Smooth muscle cell (in vitro differentiated cells): ENCODE measurements around the gene ATF6. TPM values are rescaled to one million over a fixed set of nuclear protein-coding genes. Genes with fewer than 3 reads are reported as not detected.

Experiments used
- DNase-seq: peaks from one replicate; lab custom pipeline; 2025; ENCODE audit not compliant: unreplicated experiment; lab: John Stamatoyannopoulos, UW
- H2AFZ ChIP-seq: fragments of 200-600 bp; sonication (generic); 2 replicates; pipeline ENCODE4 v1.6.0; 2016; ENCODE audit warnings: antibody characterized with exemption, low read depth, mild to moderate bottlenecking
- H3F3A ChIP-seq: fragments of 200-600 bp; sonication (generic); 2 replicates; pipeline ENCODE4 v1.6.0; 2017; ENCODE audit warnings: antibody characterized with exemption, low read depth
- H3K27ac ChIP-seq: fragments of 200-600 bp; sonication (generic); 2 replicates; pipeline ENCODE4 v1.5.1; 2016; ENCODE audit warnings: low read depth, mild to moderate bottlenecking
- H3K27me3 ChIP-seq: fragments of 200-600 bp; sonication (generic); 2 replicates; pipeline ENCODE4 v1.6.1; 2016; ENCODE audit warnings: low read depth, mild to moderate bottlenecking
- H3K36me3 ChIP-seq: fragments of 200-600 bp; sonication (generic); 2 replicates; pipeline ENCODE4 v1.5.1; 2016; ENCODE audit warnings: low read depth
- H3K4me1 ChIP-seq: fragments of 200-600 bp; sonication (generic); 2 replicates; pipeline ENCODE4 v1.5.1; 2016; ENCODE audit warnings: low read depth
- H3K4me2 ChIP-seq: fragments of 200-600 bp; sonication (generic); 2 replicates; pipeline ENCODE4 v1.6.0; 2016; ENCODE audit warnings: mild to moderate bottlenecking
- H3K4me3 ChIP-seq: fragments of 200-600 bp; sonication (generic); 2 replicates; pipeline ENCODE4 v1.5.1; 2016; ENCODE audit warnings: mild to moderate bottlenecking
- H3K79me2 ChIP-seq: fragments of 200-600 bp; sonication (generic); 2 replicates; pipeline ENCODE4 v1.6.0; 2016; ENCODE audit warnings: low read depth, mild to moderate bottlenecking
- H3K9ac ChIP-seq: fragments of 200-600 bp; sonication (generic); 2 replicates; pipeline ENCODE4 v1.6.0; 2016; ENCODE audit warnings: low read depth
- H3K9me3 ChIP-seq: fragments of 200-600 bp; sonication (generic); replicated peaks from 2 replicates; pipeline ENCODE4 v1.5.1; 2016; ENCODE audit warnings: low read depth
- H4K20me1 ChIP-seq: fragments of 200-600 bp; sonication (generic); 2 replicates; pipeline ENCODE4 v1.6.0; 2016; ENCODE audit warnings: low read depth
- WGBS: methylation state at CpG from one replicate; pipeline ENCODE4 v1.1.7; 2016; ENCODE audit warnings: low lambda C conversion rate; 5-methylcytosine and 5-hydroxymethylcytosine counted together
- polyA plus RNA-seq: library from polyadenylated mRNA; unstranded; fragments of >200 nt; fragmentation: Nextera tagmentation; extraction: Ambion mirVana; gene quantifications from 2 replicates; pipeline ENCODE4 v1.2.1, GENCODE V29; 2016
- total RNA-seq: library from RNA; depleted of rRNA; stranded (reverse); fragments of >200 nt; gene quantifications from 2 replicates; pipeline ENCODE4 v1.2.3, GENCODE V29; 2014
- TF ChIP-seq, protein P1 (sequence below): fragments of 200-600 bp; sonication (generic); IDR thresholded peaks from 2 replicates; pipeline ENCODE4 v1.5.1; 2017; ENCODE audit warnings: borderline replicate concordance, mild to moderate bottlenecking, antibody characterized with exemption; ENCODE audit not compliant: insufficient read depth, poor library complexity, severe bottlenecking

Gene ATF6
- total and polyA plus RNA-seq, 2 experiments from 2014 or later: 7.8 to 22.9 TPM

- Histone ChIP-seq H3K4me2 (no peak overlapping the region), H3K79me2 (no peaks in the 10 kb centered on the region), H3K4me1 (no peaks in the 10 kb centered on the region), H3K36me3 (no peaks in the 10 kb centered on the region), H3K4me3 (no peak overlapping the region), H3K9ac (no peak overlapping the region), H3F3A (no peaks in the 10 kb centered on the region), H3K9me3 (no peaks in the 10 kb centered on the region), H3K27me3 (no peaks in the 10 kb centered on the region), H4K20me1 (no peaks in the 10 kb centered on the region), H2AFZ (no peak overlapping the region), H3K27ac (no peak overlapping the region)
- DNase-seq: no peak
- TF ChIP-seq, protein P1, sequence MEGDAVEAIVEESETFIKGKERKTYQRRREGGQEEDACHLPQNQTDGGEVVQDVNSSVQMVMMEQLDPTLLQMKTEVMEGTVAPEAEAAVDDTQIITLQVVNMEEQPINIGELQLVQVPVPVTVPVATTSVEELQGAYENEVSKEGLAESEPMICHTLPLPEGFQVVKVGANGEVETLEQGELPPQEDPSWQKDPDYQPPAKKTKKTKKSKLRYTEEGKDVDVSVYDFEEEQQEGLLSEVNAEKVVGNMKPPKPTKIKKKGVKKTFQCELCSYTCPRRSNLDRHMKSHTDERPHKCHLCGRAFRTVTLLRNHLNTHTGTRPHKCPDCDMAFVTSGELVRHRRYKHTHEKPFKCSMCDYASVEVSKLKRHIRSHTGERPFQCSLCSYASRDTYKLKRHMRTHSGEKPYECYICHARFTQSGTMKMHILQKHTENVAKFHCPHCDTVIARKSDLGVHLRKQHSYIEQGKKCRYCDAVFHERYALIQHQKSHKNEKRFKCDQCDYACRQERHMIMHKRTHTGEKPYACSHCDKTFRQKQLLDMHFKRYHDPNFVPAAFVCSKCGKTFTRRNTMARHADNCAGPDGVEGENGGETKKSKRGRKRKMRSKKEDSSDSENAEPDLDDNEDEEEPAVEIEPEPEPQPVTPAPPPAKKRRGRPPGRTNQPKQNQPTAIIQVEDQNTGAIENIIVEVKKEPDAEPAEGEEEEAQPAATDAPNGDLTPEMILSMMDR: no peak
Measured at GRCh38 chr1:161869291-161869690, 103.2 kb downstream of the ATF6 start.

- no peak for DNase-seq
- H3K9me3 ChIP-seq: no peaks in the 10 kb centered on the region
- no peak overlapping the region for H3K9ac ChIP-seq
- no peaks in the 10 kb centered on the region for H3K79me2 ChIP-seq
- no peaks in the 10 kb centered on the region for H3F3A ChIP-seq
- no peak overlapping the region for H3K4me3 ChIP-seq
- H3K4me1 ChIP-seq: no peaks in the 10 kb centered on the region
- H3K27me3 ChIP-seq: no peaks in the 10 kb centered on the region
- H4K20me1 ChIP-seq: no peaks in the 10 kb centered on the region
- H2AFZ ChIP-seq: no peak overlapping the region
- WGBS: 80% methylated on average over 2 of the region's 2 CpGs
- TF ChIP-seq, protein P1: no peak
- H3K36me3 ChIP-seq: no peaks in the 10 kb centered on the region
- H3K27ac ChIP-seq: no peak overlapping the region
- no peak overlapping the region for H3K4me2 ChIP-seq
Measured at GRCh38 chr1:161872506-161872905, 106.4 kb downstream of the ATF6 start.

- H3K4me2 ChIP-seq: no peak overlapping the region
- no peaks in the 10 kb centered on the region for H3K79me2 ChIP-seq
- H3K4me3 ChIP-seq: no peak overlapping the region
- no peaks in the 10 kb centered on the region for H3K36me3 ChIP-seq
- TF ChIP-seq, protein P1: no peak
- H3K27me3 ChIP-seq: no peaks in the 10 kb centered on the region
- H3K9ac ChIP-seq: no peak overlapping the region
- no peak overlapping the region for H3K27ac ChIP-seq
- H3K9me3 ChIP-seq: no peaks in the 10 kb centered on the region
- H2AFZ ChIP-seq: no peak overlapping the region
- 94% methylated on average over 1 of the region's 1 CpG for WGBS
- H3F3A ChIP-seq: no peaks in the 10 kb centered on the region
- no peaks in the 10 kb centered on the region for H3K4me1 ChIP-seq
- DNase-seq: no peak
- H4K20me1 ChIP-seq: no peaks in the 10 kb centered on the region
Measured at GRCh38 chr1:161879261-161879660, 113.1 kb downstream of the ATF6 start.

DNA sequence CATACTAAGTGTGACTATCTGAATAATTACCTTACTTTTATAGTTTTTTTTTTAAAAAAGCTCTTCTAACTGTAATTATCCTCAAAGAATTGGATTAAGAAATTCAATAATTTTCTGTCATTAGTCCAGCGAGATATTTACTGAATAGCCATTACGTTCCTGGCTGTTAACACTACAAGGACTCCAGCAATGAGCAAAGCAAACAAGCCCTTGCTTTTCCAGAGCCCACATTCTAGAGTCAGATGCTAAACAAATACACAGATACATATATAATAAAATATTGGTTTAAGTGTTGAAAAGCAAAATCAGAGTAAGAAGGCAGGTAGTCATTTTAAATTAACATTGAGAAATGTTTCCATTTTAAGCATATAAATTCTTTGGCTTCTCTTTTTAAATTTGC, 118.4 kb downstream of the ATF6 start:
- Histone ChIP-seq H3K4me1 (no peaks in the 10 kb centered on the region), H3K79me2 (no peaks in the 10 kb centered on the region), H3K27ac (no peak overlapping the region), H3K4me3 (no peak overlapping the region), H3K9ac (no peak overlapping the region), H4K20me1 (no peaks in the 10 kb centered on the region), H2AFZ (no peak overlapping the region), H3F3A (no peaks in the 10 kb centered on the region), H3K4me2 (no peak overlapping the region), H3K36me3 (no peaks in the 10 kb centered on the region), H3K27me3 (no peaks in the 10 kb centered on the region), H3K9me3 (no peaks in the 10 kb centered on the region)
- no peak for DNase-seq
- TF ChIP-seq, protein P1: no peak
- WGBS: 95% methylated on average over 2 of the region's 2 CpGs
